OCI-M2 (cell line): ENCODE measurements around the gene KIF22.
"Not testable (repeated sequence)": the region's sequence is repeated elsewhere in the genome, so short reads cannot be mapped to it uniquely, and the experiment has no call there.

Experiments
- DNase-seq: peaks from one replicate; lab custom pipeline; 2025; ENCODE audit not compliant: unreplicated experiment; lab: John Stamatoyannopoulos, UW

The KIF22 gene

GRCh38 chr16:29813644-29814562 lies 23.4 kb downstream of the KIF22 start:
- DNase-seq = no peak

GRCh38 chr16:29814592-29814991 lies 24.0 kb downstream of the KIF22 start:
- no peak for DNase-seq

DNA sequence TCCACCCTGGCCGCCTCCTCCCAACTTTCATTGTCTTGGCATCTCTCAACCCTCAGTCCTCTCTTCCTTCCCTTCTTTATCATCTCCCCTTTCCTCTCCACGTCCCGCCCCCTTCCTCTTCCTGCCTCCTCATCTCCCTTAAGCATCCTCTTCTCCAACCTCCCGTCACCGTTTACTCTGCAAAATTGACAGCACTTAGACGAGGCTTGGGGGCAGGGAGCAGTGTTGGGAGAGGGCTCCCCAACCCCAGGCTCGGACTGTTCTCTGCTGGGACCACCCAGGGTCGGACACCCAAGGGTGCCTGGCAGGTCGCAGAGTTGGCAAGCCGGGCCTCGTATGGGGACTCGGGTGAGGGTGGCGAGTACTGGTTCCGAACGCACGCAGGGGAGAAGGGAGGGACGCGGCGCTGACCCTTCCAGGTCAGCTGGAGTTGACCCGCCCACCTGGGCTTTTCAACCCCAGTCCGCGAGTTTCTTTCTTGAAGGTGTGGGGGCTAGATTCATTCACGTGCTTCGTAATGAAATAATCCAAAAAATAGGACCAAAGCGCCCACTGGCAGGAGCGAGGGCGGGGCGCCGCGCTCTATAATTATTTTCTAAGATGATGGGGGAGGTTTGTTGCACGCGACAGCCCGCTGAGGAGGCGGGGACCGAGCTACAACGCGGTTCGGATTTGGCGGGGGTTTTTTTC lies 24.6 kb downstream of the KIF22 start:
- DNase-seq = no peak

GRCh38 chr16:29815793-29816693 lies 25.5 kb downstream of the KIF22 start, which contains the start of gene PAGR1:
Gene PAGR1 (plus strand): TSS chr16:29816152. CDS start chr16:29816526, 374 bp downstream.
- DNase-seq = peak; percentile 77

DNA sequence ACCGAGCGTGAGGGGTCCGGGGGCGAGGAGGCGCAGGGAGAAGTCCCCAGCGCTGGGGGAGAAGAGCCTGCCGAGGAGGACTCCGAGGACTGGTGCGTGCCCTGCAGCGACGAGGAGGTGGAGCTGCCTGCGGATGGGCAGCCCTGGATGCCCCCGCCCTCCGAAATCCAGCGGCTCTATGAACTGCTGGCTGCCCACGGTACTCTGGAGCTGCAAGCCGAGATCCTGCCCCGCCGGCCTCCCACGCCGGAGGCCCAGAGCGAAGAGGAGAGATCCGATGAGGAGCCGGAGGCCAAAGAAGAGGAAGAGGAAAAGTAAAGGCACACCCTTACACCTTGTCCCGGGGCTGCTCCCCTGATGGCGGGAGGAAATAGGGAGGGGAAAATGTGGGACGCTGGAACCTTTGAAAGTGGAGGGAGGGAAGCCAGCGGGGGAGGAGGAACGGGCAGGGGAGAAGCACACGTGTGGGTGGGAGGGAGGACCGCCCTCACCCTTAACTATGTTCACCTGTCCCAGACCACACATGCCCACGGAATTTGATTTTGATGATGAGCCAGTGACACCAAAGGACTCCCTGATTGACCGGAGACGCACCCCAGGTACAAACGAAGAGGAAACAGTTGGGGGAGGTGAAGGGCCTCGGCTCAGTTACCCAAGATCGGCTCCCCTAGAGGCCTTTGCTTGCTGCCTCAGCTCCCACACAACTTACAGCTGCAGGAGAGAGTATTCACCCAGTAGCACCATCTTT lies 26.3 kb downstream of the KIF22 start:
- no peak for DNase-seq

GRCh38 chr16:29818082-29818481 lies 27.5 kb downstream of the KIF22 start:
- DNase-seq = no peak

DNA sequence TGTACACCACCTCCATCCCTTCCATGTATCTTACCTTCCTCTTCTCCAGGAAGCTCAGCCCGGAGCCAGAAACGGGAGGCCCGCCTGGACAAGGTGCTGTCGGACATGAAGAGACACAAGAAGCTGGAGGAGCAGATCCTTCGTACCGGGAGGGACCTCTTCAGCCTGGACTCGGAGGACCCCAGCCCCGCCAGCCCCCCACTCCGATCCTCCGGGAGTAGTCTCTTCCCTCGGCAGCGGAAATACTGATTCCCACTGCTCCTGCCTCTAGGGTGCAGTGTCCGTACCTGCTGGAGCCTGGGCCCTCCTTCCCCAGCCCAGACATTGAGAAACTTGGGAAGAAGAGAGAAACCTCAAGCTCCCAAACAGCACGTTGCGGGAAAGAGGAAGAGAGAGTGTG lies 29.0 kb downstream of the KIF22 start:
- DNase-seq = no peak

- DNase-seq = no peak
Measured at GRCh38 chr16:29820271-29820701, 29.7 kb downstream of the KIF22 start, which contains the start of gene MVP. Gene MVP (plus strand): TSS chr16:29820462. CDS start chr16:29830550, 10,088 bp downstream.

GRCh38 chr16:29820730-29821642 lies 30.4 kb downstream of the KIF22 start:
- DNase-seq = no peak

- DNase-seq = no peak
Measured at GRCh38 chr16:29821643-29822115, 31.1 kb downstream of the KIF22 start.

DNA sequence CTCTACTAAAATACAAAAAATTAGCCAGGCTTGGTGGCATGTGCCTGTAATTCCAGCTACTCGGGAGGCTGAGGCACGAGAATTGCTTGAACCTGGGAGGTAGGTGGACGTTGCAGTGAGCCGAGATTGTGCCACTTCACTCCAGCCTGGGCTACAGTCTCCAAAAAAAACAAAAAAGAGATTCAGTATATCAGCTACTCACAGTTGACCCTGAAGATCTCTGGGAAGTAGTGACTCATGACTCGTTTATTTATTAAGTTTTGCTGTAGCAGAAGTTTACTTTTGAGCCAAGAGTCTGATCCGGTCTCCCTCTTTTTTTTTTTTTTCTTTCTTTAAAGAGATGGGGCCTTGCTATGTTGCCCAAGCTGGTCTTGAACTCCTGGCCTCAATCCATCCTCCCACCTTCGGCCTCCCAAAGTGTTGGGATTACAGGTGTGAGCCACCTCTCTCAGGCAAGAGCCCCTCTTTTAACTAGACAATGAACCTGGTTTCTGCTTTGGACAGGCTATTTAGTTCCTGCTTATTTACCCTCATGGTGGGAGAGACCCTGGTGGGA lies 34.1 kb downstream of the KIF22 start:
- DNase-seq = no peak

DNA sequence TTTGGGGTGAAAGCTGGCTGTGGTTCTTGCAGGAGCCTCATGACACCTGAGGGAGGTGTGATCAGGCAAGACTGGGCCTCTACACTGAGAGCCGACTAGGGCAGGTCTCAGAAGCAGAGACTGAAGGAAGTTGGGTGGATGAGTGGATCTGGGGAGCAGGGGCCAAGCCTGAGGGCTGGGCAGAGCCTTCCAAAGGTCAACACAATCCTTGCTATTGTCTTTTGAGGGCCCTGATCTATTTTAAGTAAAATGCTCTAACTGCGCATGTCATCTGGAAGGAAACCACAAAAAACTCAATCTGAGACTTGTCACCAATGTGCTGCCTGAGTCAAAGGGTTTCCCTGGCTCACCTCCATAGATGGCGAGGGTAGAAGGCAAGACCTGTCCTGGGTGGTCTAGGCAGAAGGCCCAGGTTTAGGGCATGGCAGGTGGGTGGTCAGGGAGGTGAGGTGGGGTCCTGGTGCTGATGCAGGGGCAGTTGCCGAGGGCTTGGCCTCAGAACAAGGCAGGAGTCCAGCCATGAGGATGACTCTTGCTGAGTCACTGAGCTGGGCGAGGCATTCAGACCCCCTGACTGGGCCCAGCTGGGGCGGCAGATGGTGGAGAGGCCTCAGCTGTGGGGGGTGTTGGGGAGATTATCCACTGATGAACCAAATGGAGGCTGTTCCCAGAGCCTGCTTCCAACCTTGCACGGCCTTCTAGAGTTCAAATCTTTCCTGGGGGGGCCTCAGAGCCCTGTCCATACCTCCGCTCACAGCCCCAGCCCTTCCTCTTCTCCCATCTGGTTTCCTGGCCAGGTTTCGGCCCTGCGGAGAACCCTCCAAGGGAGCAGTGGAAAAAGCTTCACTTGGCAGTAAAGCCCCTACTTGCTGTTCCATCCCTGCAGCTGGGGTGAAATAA lies 34.8 kb downstream of the KIF22 start:
- DNase-seq = no peak

DNA sequence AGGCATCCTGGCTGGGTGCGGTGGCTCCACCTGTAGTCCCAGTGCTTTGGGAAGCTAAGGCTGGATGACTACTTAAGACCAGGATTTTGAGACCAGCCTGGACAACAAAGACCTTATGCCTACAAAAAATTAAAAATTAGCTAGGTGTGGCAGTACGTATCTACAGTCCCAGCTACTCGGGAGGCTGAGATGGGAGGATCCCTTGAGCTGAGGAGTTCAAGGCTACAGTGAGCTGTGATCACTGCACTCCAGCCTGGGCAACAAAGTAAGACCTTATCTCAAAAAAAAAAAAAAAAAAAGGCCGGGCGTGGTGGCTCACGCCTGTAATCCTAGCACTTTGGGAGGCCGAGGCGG lies 35.8 kb downstream of the KIF22 start:
- no peak for DNase-seq

DNA sequence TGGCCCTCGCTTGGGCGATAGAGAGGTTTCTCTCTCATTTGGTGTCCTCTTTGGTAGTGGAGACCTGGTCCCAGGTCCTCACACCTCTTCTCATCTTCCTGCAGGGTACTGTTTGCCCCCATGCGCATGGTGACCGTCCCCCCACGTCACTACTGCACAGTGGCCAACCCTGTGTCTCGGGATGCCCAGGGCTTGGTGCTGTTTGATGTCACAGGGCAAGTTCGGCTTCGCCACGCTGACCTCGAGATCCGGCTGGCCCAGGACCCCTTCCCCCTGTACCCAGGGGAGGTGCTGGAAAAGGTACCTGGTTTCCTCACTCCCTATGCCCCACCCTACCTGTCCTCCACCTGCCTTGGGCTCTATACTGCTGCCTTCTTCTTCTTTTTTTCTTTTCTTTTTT lies 40.2 kb downstream of the KIF22 start:
- no peak for DNase-seq

- no peak for DNase-seq
Measured at GRCh38 chr16:29831490-29831889, 40.9 kb downstream of the KIF22 start.

DNA sequence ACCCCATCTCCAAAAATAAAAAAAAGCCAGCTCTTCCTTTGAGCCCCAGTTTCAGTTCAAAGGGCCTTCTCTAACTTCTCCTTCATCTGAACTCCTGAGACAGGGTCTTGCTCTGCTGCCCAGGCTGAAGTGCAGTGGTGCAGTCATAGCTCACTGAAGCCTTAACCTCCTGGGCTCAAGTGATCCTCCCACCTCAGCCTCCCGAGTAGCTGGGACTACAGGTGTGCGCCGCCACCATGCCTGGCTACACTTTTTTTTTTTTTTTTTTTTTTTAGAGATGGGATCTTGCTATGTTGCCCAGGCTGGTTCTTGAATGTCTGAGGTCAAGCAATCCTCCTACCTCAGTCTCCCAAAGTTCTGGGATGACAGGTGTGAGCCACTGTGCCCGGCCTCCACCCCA lies 42.7 kb downstream of the KIF22 start:
- not testable (repeated sequence) for DNase-seq

GRCh38 chr16:29834079-29834478 lies 43.5 kb downstream of the KIF22 start:
- no peak for DNase-seq

GRCh38 chr16:29835926-29836325 lies 45.4 kb downstream of the KIF22 start:
- no peak for DNase-seq
